HG03135 (cell line): ENCODE results near the gene NEMP1.
"Not testable (repeated sequence)": the region's sequence is repeated elsewhere in the genome, so short reads cannot be mapped to it uniquely, and the experiment has no call there.

Experiments used
- ATAC-seq: cut with Tn5 transposase; IDR thresholded peaks from one replicate; pipeline ENCODE4 v1.9.1; 2021; ENCODE audit warnings: mild to moderate bottlenecking, moderate library complexity; ENCODE audit not compliant: unreplicated experiment

NEMP1 gene

DNA sequence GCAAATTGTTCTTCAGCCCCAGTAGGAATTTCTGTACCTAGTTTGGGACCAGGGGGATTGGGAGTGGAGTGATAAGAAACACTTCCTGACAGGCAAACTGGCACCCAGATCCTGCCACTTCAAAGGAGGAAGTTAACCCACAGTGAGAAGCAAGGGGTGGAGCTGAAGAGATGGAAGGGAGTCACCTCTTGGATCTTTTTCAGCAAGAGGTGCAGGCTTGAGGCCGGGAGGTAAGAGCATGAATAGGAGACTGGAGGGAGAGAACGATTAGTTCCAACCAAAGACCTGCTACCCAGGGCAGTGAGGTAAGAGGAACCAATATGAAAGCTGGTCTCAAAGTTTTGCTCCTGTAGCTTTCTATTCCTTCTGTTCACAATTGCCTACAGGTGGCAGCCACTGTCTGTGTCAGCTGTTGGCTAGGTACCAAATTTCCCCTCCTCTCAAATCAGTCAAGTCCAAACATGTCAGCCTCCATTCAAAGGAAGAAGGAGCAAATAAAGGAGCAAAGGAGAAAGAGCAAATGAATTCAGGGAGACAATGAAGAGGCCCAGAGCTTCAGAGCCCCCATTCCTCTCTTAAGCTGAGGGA, 47.4 kb downstream of the NEMP1 start:
- ATAC-seq: no peak

DNA sequence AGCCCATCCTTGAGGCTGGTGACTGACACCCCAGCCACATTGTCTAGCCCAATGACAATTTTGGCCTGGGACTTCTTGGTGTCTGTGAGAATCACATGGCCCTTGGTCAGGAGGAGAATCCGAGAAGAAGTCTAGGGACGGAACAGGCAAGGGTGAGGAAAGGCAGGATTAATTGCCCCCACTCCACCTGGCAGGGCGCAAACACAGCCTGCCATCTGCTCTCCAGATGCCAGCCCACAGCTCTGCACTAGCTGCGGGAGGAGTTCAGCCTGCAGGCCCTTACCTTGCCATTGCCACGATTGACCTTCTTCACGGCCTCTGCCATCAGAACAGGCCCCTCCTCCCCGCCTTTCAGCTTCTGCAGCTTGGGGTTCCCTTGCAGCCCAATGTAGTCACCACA, 49.1 kb downstream of the NEMP1 start:
- ATAC-seq: no peak

DNA sequence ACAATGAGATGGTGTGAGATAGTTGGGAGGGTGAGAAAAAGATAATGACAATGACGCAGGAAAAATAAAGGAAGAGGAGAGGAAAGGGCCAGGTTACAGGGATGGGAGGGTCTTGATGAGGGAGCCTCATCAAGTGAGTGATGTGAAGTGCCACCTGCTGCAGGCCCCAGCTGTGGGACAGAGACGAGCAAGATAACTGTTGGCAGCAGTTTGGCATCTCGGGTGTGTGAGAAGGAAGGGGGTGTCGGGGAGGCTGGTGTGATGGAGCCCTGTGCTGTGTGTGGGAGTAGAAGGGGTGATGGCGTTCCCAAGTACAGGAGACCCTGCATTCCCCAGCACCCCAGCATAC, 50.8 kb downstream of the NEMP1 start:
- no peak for ATAC-seq

DNA sequence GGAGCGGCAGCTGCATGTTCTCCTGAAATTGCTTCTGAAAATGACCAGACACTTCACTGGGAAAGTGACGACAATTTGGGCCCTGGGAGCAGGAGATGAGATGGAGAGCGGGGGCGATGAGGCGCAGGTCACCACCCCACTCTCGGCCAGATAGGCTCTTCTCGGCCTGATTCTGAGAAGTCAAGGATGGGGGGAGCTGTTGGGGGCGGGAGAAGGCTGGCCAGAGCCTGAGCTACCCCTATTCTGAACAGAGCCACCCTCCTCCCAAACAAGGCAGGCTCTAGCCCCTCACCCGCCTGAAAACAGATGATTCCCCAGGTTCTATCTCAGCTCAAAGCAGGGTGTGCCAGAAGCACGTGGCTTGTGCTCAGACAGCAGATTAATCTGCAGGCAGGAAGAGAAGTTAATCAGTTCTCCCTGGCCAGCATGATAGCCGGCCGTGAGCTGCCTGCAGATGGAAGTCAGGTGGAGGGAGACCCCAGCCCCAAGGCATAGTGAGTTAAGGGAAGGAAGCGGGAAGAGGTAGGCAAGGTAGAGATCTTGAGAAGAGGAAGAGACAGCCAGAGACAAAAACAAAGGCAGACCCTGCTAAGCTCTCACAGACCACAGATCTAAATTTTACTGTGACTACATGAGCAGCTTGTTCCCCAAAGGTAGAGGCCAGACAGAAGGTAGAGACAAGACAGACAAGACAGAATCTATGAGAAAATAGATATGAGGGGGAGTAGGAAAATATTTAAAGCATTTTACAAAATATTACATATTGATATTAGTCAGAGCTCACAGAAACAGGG, 51.4 kb downstream of the NEMP1 start:
- ATAC-seq: no peak

DNA sequence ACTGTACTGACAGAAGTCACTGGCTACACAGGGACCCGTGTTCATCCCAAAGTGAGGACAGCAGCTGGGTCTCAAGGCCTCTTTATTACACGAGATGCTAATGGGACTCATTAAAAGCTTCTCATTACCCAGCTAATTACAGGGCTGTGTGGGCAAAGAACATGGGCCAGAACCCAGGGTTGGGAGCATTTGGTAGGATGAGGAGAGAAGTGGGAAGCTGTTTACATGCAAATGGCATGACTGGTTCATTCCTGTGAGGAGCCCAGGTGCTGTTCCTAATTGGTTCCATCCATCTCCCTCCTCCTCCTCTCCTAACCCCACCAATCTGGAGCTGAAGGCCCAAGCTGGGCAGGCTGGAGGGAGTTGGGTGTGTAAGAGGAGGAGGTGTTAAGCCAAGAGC, 53.4 kb downstream of the NEMP1 start:
- no peak for ATAC-seq

DNA sequence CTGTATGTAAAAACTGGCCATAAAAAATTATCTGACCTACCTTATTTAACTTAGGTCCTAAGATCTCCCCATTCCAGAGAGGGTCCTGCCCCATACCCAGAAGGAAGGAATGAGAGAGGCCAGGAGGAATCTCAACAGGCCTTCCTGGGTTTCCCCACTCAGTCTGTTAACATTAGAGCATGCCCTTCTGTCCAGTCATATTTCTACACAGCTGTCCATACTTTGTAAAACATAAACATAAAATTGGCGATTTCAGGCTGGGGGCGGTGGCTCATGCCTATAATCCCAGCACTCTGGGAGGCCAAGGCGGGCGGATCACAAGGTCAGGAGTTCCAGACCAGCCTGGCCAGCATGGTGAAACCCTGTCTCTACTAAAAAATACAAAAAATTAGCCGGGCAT, 56.3 kb downstream of the NEMP1 start:
- ATAC-seq: not testable (repeated sequence)

DNA sequence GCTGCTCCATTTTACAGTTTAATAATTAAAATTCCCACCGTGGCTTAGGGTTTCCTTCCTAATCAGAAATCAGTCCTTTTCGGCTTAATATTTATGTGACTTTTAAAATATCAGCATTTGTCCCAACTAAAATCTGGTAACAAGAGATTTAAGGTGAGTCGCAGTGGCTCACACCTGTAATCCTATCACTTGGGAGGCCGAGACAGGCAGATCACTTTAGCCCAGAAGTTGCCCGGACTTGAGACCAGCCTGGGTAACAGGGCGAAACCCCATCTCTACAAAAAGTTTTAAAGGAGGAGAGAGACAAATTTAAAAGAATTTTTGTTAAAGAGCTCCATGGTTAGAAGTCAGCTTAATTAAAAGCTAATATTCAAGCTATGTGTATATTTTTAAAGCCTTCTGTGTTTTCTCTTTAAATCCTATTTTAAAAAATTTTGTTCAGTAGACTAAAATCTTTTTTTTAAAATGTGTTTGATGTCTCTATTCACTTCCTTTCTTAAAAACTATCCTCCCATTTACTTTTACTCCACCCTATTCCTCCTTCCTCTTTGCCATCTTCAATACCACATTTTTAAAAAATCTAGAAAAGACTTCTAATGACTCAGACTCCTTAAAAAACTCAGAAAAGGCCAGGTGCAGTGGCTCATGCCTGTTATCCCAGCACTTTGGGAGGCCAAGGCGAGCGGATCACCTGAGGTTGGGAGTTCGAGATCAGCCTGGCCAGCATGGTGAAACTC, 58.4 kb downstream of the NEMP1 start:
- ATAC-seq: no peak

DNA sequence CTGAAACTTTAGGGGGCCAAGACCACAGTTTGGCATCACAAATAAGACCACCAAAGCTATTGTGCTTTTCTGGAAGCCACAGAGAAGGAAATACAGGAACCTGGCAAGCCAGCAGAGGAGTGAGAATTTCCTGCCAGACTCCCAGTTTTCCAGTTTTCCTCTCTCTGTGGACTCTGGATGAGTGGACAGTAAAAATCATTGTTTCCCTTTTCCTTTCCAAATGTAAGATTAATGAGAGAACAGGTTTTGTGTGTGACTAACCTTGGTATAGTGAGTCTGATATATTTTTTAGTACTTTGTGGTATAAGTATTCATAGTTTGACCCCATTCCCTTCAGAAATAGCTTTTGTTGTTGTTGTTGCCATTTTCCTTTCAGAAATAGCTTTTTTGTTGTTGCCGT, 59.7 kb downstream of the NEMP1 start:
- no peak for ATAC-seq

DNA sequence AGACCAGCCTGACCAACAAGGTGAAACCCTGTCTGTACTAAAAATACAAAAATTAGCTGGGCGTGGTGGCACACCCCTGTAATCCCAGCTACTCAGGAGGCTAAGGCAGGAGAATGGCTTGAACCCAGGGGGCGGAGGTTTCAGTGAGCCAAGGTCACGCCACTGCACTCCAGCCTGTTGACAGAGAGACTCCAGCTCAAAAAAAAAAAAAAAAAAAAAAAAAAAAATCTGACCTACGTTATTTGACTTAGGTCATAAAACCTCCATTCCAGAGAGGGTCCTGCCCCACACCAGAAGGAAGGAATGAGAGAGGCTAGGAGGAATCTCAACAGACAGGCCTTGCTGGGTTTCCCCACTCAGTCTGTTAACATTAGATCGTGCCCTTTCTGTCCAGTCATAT, 60.2 kb downstream of the NEMP1 start:
- ATAC-seq: not testable (repeated sequence)

DNA sequence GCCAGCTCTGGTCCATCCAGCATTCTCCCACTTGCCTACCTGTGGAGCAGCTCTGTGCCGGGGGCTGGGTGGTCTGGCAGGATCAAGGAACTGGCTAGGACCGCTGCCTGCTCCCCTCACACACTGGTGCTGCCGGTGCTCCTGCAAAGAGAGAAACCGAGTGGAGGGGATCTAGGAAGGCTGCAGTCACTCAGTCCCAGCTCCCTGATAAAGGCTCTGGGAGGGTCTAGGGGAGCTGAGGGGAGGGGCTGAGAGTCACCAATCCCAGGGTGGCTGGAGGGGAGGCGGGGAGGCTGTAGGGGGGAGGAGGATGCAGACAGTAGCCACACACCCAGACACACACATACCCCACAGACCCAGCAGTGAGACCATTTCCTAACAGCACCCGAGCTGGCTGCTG, 62.2 kb downstream of the NEMP1 start, which contains the start of gene TAC3:
TSS of gene TAC3 (minus strand) at position 182 of the 400 bp plus-strand sequence. CDS start 732 bp downstream, outside the sequence.
- no peak for ATAC-seq

DNA sequence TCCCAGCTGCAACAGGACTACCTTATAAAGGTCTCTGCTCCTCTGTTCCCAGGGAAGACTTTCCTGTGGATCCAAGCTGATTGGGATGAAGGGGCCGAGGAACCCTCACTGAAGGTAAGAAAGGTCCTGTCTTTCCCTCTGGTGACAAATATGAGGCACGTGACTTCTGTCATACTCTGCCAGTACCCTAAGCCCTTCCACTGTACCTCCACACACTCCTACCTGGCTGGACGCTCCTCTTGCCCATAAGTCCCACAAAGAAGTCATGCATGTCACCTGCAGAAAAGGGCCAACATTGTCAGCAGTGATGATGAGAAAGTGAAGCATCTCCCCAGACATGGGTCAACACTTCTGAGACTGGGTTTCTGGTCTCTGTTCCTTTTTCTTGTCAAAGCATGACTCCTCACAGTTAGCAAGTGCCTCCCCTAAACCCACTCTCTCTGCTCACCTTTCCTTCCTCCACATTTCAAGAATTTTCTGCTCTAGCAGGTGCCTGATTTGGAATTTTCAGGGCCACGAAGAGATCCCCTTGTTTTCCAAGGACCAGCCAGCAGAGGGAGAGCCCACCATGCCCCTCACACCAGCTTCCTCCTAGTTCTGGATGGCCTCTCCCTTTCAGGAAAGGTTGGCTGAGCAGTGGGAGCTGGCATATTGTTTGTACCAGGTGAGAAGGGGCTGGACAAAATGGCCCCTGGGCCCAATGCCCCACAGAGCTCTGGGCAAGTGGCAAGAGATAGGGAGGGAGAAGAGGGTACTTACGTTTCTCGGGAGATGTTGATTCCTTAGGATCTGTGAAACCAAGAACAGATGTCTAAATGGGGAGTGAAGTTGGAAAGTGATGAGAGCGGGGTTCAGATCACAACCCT, 65.8 kb downstream of the NEMP1 start:
- ATAC-seq: peak; percentile 48

DNA sequence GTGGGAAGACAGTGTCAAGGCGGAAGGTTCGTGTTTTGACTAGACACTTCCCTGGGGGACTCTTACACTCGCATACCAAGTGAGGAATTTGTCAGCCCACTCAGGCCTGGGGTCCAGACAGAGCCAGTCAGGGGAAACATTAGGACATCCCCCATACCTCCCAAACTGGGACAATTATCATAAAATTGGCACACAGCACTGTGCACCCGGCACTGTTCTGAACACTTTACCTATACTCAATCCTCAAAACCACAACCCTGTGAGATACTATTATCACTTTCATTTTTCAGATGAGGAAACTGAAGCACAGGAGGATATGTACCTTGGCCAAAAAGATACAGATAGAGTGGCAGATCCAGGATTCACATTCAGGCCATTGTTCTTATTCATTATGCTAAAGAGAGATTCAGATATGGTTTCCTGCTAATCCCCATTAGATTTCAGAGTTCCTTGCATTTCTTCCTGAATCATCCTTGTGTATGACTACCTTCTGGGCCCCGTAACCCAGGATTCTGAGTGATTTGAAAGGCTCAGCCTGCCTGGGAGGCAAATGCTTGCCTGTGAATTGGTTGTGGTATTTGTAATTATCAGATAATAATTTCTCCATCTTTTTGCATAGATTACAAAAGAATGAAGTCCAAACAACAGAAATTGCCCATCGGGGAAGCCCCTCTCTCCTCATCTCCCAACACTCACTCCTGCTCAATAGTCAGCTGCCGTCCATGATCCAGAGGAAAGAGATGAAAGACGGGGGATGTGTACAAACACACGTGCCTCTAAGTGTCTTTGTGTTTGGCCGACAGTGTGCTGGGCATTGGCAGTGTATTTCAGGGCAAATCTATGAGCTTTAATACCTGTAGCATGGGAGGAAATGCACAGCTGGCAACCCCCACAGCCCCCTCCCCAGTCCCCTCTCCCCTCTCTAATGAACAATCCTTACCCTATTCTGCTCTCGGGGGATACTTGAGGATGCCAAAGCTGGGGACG, 66.9 kb downstream of the NEMP1 start:
- ATAC-seq: no peak

DNA sequence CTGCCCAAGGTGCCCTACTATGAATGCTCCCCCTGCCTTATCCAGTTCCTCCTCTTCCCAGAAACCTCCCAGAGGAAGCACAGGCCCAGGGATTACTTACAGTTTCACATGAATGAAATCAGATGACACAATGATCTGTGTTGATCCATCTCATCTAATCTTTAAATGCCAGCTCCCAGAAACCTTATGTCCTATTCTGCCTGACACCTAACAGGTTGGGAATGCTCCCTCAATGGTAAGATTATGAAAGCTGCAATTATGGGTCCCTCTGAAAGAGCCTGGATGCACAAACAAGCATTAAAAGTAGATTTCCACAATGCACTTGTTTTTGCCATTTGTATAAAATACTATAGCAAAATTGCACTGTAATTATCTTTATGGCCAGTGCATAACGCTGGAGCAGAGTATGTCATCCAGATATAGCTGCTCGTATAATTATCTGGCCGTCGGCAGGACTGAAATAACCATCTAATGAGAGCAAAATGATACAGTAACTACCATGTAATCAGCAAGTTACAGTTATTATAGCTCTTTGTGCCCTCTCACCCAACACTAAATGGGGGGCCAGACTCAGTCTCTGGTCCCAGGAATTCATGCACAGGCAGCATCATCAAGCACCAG, 67.9 kb downstream of the NEMP1 start:
- ATAC-seq: no peak

DNA sequence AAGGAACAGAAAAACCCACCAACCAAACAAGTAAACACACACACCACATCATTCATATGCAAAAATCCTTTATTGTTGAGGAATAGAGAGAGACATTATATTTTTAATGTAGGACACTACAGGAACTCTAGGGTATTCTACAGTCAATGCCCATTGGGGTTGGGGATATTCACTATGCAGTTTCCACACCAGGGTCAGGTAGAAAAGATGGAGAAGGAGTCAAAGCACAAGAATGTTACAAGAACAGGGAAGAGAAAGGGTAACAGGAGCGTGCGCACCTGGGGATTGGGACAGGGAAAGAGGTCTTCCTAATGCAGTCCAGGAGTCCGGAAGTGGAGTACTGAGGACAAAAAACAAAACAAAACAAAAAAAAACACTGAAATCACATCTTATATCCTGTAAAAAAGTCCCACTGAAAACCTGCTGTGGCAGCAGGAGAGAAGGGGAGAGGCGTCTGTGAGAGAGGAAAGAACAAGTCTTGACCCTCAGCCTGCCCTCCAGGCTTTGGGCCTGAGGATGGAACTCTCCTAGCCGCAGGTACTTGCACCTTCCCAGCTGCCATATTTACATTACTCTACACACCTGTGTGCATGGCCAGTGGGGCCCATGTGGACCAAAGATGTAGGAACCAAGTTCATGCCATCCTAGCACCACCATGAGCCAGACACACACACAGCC, 68.5 kb downstream of the NEMP1 start:
- ATAC-seq: no peak

DNA sequence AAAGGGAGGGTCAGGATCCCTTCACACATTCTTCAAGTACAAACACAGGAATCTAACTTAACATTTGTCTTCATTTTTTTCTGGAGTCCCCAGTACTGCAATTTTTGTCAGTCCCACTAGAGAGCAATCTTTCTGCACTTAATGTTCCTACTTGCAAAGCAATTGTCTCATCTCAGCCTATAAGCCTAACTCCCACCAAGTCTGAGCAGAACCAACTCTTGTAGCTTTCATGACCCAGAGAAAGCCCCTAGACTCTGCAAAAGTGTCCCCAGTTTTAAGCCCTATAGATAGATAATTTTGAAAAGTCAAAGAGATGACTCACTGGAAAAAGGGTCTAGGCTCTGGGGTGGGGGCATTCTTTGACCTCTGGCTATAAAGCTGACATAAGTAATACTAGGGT, 70.4 kb downstream of the NEMP1 start:
- no peak for ATAC-seq

DNA sequence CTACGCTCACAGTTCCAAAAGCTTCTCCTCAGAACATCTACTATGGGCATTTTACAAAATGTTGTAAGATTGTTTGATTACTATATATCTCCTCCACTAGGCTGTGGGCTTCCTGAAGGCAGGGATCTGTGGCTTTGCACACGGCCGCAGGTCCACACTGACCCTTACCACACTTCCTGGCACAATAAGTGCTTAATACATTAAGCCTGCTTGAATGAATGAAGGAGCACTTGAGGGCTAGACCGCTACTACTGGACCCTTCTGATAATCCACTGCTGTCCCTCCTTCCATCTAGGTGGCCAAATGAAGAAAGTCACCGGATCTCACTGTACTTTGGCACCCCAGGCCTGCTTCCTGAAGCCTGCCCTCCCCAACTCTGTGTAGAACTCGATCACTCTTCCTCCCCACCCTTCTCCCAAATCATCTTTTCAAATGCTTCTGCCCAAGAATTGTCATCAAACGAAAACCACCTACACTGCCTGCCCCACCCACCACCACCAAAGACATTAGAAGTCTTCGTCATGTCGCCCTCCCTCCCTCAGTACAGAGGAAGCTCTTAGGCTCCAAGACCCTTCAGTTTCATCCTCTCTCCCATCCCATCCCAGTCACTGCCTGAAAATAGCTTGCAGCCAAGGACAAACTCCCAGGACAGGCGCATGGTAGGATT, 71.6 kb downstream of the NEMP1 start:
- ATAC-seq: no peak

DNA sequence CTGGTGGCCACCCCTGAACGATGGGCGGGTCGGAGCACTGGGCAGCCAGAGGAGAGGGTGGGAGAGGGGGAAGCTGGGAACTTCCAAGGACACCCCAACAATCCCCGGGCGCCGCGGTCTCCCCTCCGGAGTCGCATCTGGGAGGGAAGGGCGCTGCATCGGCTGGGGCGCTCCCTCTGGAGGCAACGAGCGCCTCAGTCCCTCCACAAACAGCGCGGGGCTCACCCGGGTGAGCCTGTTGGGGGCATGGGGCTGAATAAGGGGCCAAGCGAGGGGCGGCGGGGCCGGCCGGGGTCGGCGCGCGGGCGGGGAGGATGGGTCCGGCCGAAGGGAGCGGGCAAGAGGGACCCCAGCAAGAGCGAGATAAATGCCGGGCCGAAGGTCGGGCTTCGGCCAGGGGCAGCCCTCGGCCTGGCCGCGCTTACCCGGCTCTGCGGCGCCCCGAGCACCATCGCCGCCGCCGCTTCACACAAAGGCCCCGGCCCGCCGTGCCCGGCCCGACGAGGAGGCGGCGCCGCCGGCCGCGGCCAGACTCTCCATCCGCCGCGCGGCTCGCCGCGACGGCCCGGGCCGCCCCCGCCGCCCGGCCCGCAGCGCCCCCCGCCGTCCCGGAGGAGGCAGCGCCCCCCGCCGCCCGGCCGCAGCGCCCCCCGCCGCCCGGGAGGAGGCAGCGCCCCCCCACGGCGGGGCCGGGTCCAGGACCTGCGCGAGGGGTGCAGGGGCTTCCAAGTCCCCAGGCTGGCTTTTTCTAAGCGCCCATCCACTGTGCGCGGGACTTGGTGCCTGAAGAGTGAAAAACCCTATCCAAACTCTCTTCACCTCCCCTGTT, 72.4 kb downstream of the NEMP1 start, which contains the start of gene ZBTB39:
TSS of gene ZBTB39 (minus strand) at position 567 of the 829 bp plus-strand sequence. CDS start 1,629 bp downstream, outside the sequence.
- peak; percentile 61 for ATAC-seq
